ENCODE data around the gene TTLL8. TPM values are rescaled to one million over a fixed set of nuclear protein-coding genes. Genes with fewer than 3 reads are reported as not detected.

The TTLL8 gene
- total RNA-seq, 1 experiment from 2014 or later: not detected

DNA sequence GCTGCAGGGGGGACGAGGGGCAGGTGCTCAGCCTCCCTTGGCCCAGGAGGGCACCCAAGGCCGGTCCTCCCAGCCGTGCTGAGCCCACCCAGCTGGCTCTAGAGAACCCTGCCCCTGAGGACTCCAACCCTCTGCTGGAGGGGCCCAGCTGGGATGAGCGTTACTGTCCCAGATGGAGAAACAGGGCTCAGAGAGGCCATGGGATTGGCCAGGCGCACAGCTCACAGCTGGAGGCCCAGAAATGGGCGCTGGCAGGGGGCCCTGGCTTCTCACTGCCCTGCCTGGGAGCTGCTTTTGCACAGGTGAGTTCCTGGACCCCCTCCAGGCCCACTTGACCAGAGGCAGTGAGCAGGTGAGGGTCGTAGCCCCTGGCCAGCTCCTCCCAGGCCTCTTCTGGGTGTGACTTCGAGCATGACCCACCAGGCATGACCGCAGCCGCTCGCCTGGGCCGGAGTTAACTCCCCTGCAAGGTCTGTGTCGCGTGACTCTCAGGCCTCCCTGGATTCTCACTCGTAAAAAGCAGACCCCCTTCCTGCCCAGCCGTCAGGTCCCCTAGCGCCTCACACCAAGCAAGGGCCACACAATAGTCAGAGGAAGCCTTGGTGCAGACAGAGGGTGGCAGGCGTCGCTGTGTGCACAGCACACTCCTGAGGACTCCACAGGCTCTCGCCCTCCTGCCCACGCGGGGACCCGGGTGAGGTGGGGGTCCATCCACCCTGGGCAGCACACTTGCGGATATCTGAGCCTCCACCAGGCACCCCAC, 25.8 kb downstream of the TTLL8 start:
- ChIA-PET CTCF (no interaction called here), POLR2A (ENCODE audit: unreplicated experiment) (no interaction called here)
- Histone ChIP-seq H3K9ac (ENCODE audit: low read length) (no peak overlapping the region), H3K4me3 (ENCODE audit: low read length) (no peak overlapping the region), H3F3A (ENCODE audit: low read length, unreplicated experiment) (no peaks in the 10 kb centered on the region), H4K20me1 (ENCODE audit: low read length) (no peaks in the 10 kb centered on the region), H3K9me2 (replicated peaks; ENCODE audit: low read length) (no peaks in the 10 kb centered on the region), H2AFZ (ENCODE audit: low read length) (no peak overlapping the region), H3K4me1 (ENCODE audit: insufficient read depth, low read length) (peaks cover 8% of the 10 kb centered on the region), H3K27ac (ENCODE audit: low read length) (no peak overlapping the region), H3K4me2 (ENCODE audit: low read length) (no peak overlapping the region), H3K36me3 (ENCODE audit: low read depth, low read length) (no peaks in the 10 kb centered on the region), H3K27me3 (ENCODE audit: low read length) (no peaks in the 10 kb centered on the region), H3K79me2 (ENCODE audit: low read length) (no peaks in the 10 kb centered on the region), H3K9me3 (ENCODE audit: low read length) (no peaks in the 10 kb centered on the region)
- no peak for TF ChIP-seq EZH2 (IDR thresholded peaks at IDR 0.05; ENCODE audit: low read length, unreplicated experiment)
- TF ChIP-seq EZH2phosphoT487 (IDR thresholded peaks at IDR 0.05; ENCODE audit: borderline replicate concordance, low read length): no peak
- TF ChIP-seq, protein P1, sequence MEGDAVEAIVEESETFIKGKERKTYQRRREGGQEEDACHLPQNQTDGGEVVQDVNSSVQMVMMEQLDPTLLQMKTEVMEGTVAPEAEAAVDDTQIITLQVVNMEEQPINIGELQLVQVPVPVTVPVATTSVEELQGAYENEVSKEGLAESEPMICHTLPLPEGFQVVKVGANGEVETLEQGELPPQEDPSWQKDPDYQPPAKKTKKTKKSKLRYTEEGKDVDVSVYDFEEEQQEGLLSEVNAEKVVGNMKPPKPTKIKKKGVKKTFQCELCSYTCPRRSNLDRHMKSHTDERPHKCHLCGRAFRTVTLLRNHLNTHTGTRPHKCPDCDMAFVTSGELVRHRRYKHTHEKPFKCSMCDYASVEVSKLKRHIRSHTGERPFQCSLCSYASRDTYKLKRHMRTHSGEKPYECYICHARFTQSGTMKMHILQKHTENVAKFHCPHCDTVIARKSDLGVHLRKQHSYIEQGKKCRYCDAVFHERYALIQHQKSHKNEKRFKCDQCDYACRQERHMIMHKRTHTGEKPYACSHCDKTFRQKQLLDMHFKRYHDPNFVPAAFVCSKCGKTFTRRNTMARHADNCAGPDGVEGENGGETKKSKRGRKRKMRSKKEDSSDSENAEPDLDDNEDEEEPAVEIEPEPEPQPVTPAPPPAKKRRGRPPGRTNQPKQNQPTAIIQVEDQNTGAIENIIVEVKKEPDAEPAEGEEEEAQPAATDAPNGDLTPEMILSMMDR (conservative IDR thresholded peaks at IDR 0.05; ENCODE audit: low read depth, low read length): no peak
- no TSS peak for BruUV-seq (replicated peaks)
- ATAC-seq (no peak), DNase-seq (no peak)
- intact Hi-C loops (cut with micrococcal nuclease): loop anchor here (10.0 kb wide), 1 partner anchor 57 kb away; no protein-coding TSS in a partner anchor

DNA sequence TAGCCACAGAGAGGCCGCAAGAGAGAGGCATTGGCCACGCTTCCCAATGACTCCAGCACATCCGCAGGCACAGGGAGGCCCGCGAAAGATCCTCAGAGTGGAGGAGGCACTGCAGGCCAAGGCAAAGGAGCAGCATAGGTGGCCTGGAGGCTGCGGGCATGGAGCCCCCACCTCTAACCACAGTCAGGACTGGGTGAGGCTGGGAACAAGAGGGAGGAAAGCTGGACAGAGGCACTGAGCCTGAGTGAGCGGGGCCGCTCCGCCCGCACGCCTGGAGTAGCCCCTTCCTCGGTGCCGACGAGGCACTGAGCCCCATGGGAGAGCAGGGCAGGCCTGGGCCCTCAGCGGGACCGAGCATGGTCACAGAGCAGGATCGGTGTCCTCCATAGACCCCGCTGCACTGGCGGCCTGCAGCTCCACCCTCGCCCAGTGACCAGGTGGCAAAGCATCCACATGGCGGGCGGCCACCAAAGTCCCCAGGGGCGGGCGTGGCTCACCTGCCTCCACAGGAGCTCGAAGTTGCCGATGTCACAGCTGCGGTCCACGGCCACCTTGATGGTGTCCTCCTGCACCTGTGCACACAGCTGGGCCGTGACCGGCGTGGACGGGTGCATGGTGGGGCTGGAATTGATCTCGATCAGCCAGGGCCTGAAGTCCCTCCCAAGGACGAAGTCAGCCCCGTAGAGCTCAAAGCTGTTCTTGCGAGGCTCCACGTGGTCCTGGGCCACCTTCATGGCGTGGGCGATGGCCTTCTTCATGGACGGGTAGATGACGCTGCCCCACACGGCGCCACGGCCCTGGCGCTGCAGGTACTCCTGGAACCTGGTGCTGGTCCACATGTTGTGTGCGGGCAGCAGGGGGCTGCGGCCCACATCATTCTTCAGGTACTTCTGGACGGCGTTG, 26.7 kb downstream of the TTLL8 start:
- Histone ChIP-seq H3K4me3 (ENCODE audit: low read length) (no peak overlapping the region), H3K9ac (ENCODE audit: low read length) (no peak overlapping the region), H3K27me3 (ENCODE audit: low read length) (no peaks in the 10 kb centered on the region), H3K79me2 (ENCODE audit: low read length) (no peaks in the 10 kb centered on the region), H3K9me2 (replicated peaks; ENCODE audit: low read length) (no peaks in the 10 kb centered on the region), H3K4me1 (ENCODE audit: insufficient read depth, low read length) (peaks cover 8% of the 10 kb centered on the region), H3K9me3 (ENCODE audit: low read length) (no peaks in the 10 kb centered on the region), H3K27ac (ENCODE audit: low read length) (no peak overlapping the region), H2AFZ (ENCODE audit: low read length) (no peak overlapping the region), H3K36me3 (ENCODE audit: low read depth, low read length) (no peaks in the 10 kb centered on the region), H3F3A (ENCODE audit: low read length, unreplicated experiment) (no peaks in the 10 kb centered on the region), H3K4me2 (ENCODE audit: low read length) (no peak overlapping the region), H4K20me1 (ENCODE audit: low read length) (no peaks in the 10 kb centered on the region)
- CTCF ChIA-PET: interaction anchor here (0.9 kb wide), 1 partner anchor 38 kb away, joined by 4 read pairs; no protein-coding TSS in a partner anchor
- TF ChIP-seq, protein P1 (conservative IDR thresholded peaks at IDR 0.05; ENCODE audit: low read depth, low read length): no peak
- no peak for TF ChIP-seq EZH2 (IDR thresholded peaks at IDR 0.05; ENCODE audit: low read length, unreplicated experiment)
- no TSS peak for BruUV-seq (replicated peaks)
- ATAC-seq: no peak
- intact Hi-C loops (cut with micrococcal nuclease): loop anchor here (2.0 to 10.0 kb wide), 2 partner anchors 39 to 57 kb away; no protein-coding TSS in a partner anchor
- no peak for DNase-seq
- POLR2A ChIA-PET (ENCODE audit: unreplicated experiment): no interaction called here

All from PC-3 (cell line).